GM12891 (cell line): ENCODE data around the gene APBA2.

Experiments used
- DNase-seq: peaks from one replicate; pipeline ENCODE4 v3.0.0; 2011; ENCODE audit warnings: low spot score; ENCODE audit not compliant: insufficient read length
- FAIRE-seq: peaks from 2 replicates; lab custom pipeline; 2011; peaks lifted over from hg19 to GRCh38; lab: Jason Lieb, UNC
- PAX5 ChIP-seq: IDR thresholded peaks from 2 replicates; pipeline ENCODE4 v1.6.1; 2011; ENCODE audit warnings: low read length, moderate library complexity, mild to moderate bottlenecking; ENCODE audit not compliant: insufficient read depth, severe bottlenecking
- POLR2A ChIP-seq: IDR thresholded peaks from 2 replicates; pipeline ENCODE4 v1.6.1; 2011; ENCODE audit warnings: low read depth, low read length, control low read depth
- POLR2AphosphoS5 ChIP-seq: IDR thresholded peaks from 2 replicates; pipeline ENCODE4 v1.6.1; 2011; ENCODE audit warnings: low read depth, low read length, control low read depth
- POU2F2 ChIP-seq: IDR thresholded peaks from 2 replicates; pipeline ENCODE4 v1.6.1; 2011; ENCODE audit warnings: low read depth, mild to moderate bottlenecking, control low read depth, low read length, moderate library complexity
- SPI1 ChIP-seq: IDR thresholded peaks from 2 replicates; pipeline ENCODE4 v1.6.1; 2011; ENCODE audit warnings: low read depth, low read length, control low read depth
- TAF1 ChIP-seq: IDR thresholded peaks from 2 replicates; pipeline ENCODE4 v1.6.1; 2011; ENCODE audit warnings: low read depth, low read length, control low read depth

APBA2 gene

GRCh38 chr15:28989239-28989830 is 103.6 kb downstream of the APBA2 start:
- FAIRE-seq (no peak), DNase-seq (no peak)
- TF ChIP-seq POLR2AphosphoS5, result no peak
- no peak for TF ChIP-seq SPI1
- TF ChIP-seq TAF1, result no peak
- TF ChIP-seq PAX5, result no peak
- no peak for TF ChIP-seq POU2F2
- no peak for TF ChIP-seq POLR2A

- FAIRE-seq (no peak), DNase-seq (no peak)
Measured at GRCh38 chr15:28989896-28990295, 104.1 kb downstream of the APBA2 start.

GRCh38 chr15:28990390-28990789 is 104.6 kb downstream of the APBA2 start:
- DNase-seq, result no peak
- no peak for FAIRE-seq
- TF ChIP-seq POU2F2, result no peak
- TF ChIP-seq POLR2A, result no peak
- TF ChIP-seq SPI1, result no peak
- TF ChIP-seq TAF1, result no peak
- no peak for TF ChIP-seq POLR2AphosphoS5
- no peak for TF ChIP-seq PAX5

More at GRCh38 chr15:28989896-28990295, 104.1 kb downstream of the APBA2 start:
- TF ChIP-seq TAF1, result no peak
- TF ChIP-seq POLR2A, result no peak
- no peak for TF ChIP-seq SPI1
- TF ChIP-seq PAX5, result no peak
- TF ChIP-seq POLR2AphosphoS5, result no peak
- no peak for TF ChIP-seq POU2F2

GRCh38 chr15:28991236-28992171 is 105.7 kb downstream of the APBA2 start:
- FAIRE-seq, result no peak
- DNase-seq, result no peak
- TF ChIP-seq POLR2AphosphoS5 (no peak), POU2F2 (no peak), TAF1 (no peak), SPI1 (no peak), POLR2A (no peak), PAX5 (no peak)

- no peak for FAIRE-seq
- TF ChIP-seq POU2F2 (no peak), PAX5 (no peak)
- no peak for DNase-seq
Measured at GRCh38 chr15:28992336-28992864, 106.6 kb downstream of the APBA2 start.

GRCh38 chr15:28993051-28993719 is 107.4 kb downstream of the APBA2 start:
- TF ChIP-seq PAX5, result no peak
- TF ChIP-seq POLR2A, result no peak
- no peak for TF ChIP-seq TAF1
- TF ChIP-seq SPI1, result no peak
- TF ChIP-seq POLR2AphosphoS5, result no peak
- TF ChIP-seq POU2F2, result no peak
- FAIRE-seq (no peak), DNase-seq (no peak)

- DNase-seq, result no peak
- FAIRE-seq, result no peak
- TF ChIP-seq POLR2A (no peak), TAF1 (no peak), POLR2AphosphoS5 (no peak), POU2F2 (no peak), PAX5 (no peak), SPI1 (no peak)
Measured at GRCh38 chr15:28993720-28994053, 107.9 kb downstream of the APBA2 start.

- FAIRE-seq (no peak), DNase-seq (no peak)
- TF ChIP-seq PAX5 (no peak), TAF1 (no peak), POLR2A (no peak)
Measured at GRCh38 chr15:28994142-28994830, 108.5 kb downstream of the APBA2 start.
